Activated T-cell treated with anti-CD3 and anti-CD28 coated beads for 4 hours (primary cell): ENCODE data around the gene SCAPER.
"Not testable (repeated sequence)": the region's sequence is repeated elsewhere in the genome, so short reads cannot be mapped to it uniquely, and the experiment has no call there.

Experiments
- DNase-seq: peaks from one replicate; pipeline ENCODE4 v3.0.0-alpha.2; 2020

SCAPER gene

GRCh38 chr15:76470691-76471090 lies 434.4 kb downstream of the SCAPER start:
- DNase-seq: no peak

DNA sequence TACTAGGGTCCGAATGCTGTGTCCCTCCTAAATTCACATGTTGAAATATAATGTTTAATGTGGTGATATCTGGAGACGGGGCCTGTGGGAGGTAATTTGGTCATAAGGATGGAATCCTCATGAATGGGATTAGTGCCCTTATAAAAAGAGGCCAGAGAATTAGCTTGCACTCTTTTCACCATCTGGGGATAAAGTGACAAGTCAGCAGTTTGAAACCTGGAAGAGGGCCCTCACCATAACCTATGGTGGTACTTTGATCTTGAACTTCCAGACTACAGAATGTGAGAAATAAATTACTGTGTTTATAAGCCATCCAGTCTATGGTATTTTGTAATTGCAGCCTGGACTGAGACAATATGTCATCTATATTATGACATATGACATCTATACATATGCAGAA lies 436.4 kb downstream of the SCAPER start:
- no peak for DNase-seq

DNA sequence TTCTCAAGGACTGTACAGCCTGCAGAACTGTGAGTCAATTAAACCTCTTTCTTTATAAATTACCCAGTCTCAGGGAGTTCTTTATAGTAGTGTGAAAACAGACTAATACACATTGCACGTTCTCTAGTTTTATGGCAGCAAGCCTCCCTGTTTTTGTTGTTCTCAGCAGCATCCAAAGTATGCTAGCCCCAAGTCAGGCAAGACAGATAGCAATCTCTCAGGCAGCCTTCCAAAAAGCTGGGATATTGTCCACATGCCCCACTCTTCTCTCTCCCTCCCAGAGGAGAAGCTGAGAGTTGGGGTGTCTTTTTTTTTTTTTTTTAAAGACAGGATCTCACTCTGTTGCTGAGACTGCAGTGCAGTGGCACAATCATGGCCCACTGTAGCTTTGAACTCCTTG lies 438.0 kb downstream of the SCAPER start:
- no peak for DNase-seq

- DNase-seq: no peak
Measured at GRCh38 chr15:76465728-76466127, 439.4 kb downstream of the SCAPER start.

DNA sequence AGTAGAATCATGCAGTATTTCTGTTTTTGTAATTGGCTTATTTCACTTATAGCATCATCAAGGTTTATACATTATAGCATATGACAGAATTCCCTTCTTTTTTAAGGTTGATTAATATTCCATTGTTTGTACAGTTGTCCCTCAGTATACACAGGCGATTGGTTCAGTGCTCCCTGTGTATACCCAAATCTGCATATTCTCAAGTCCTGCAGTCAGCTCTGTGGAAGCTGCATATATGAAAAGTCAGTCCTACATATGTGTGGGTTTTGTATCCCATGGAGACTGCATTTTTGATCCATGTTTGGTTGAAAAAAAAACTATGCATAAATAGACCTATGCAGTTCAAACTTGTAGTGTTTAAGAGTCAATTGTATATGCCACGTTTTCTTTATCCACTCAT lies 440.9 kb downstream of the SCAPER start:
- no peak for DNase-seq

GRCh38 chr15:76460871-76461270 lies 444.3 kb downstream of the SCAPER start:
- DNase-seq: no peak

GRCh38 chr15:76460347-76460746 lies 444.8 kb downstream of the SCAPER start:
- no peak for DNase-seq

DNA sequence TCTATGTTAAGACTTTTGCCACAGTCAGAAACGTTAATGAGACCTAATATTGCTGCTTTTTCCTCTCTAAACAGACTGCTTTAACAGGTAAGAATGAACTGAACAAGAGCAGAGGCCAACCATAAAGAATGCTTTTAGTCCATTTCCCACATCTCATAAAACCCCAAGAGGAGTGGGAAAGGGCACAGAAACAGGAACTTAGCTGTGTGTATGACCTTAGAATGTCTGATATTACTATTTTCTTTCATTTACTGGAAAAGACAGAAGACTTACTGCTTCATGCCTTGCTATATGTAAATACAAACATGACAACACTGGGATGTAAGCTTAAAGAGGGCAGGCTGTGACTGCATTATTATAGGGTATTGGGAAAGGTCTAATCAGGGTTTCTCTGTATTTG lies 453.6 kb downstream of the SCAPER start:
- DNase-seq: no peak

GRCh38 chr15:76449455-76449854 lies 455.7 kb downstream of the SCAPER start:
- DNase-seq: no peak

DNA sequence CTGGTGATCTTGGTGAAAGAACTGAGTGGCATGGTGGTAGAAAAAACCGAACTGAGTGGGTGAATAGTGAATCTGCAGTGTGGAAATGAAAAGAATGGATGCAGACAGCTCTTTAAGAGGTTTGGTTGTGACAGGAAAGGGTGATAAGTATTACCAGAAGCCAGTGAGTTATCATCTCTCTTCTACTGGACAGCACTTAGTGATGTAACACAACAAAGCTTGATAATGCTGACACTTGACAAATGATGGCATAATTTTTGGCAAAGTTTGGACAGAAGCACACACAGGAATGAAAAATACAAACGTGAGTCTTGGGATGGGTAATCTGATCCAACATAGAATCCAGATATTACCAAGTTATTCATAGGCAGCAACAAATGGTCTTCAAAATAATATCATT lies 456.4 kb downstream of the SCAPER start:
- no peak for DNase-seq

DNA sequence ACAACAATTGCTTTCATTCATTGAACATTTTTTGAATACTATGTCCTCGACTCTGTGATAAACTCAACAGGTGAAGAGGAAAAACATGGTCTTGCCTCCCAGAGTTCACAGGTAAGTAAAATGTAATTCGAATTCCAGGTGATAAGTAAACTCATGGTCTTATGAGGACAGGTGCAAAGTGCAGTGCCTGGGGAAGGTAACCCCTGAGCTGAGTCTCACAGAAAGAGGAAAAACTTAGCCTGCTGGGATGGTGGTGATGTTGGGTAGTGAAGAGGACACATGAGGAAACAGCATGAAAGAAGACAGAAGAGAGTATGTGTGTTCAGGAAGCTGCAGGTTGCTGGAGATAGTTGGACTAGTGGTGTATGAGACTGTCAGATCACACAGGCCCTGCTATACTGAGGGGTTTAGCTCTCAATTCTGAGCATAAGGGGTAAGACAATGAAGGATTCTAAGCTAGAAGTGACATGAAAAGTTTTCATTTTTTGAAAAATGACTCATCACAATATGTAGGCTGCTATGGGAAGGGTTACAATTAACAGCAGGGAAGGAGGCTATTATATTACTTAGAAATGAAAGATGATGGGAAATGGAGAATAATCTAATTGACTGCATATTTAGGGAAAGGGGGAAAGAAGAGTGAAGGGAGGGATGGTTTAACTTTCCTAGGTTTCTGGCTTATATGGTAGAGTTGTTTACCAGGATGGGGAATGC lies 457.3 kb downstream of the SCAPER start:
- no peak for DNase-seq

- no peak for DNase-seq
Measured at GRCh38 chr15:76440441-76440840, 464.7 kb downstream of the SCAPER start.

- DNase-seq: no peak
Measured at GRCh38 chr15:76439542-76439941, 465.6 kb downstream of the SCAPER start.

DNA sequence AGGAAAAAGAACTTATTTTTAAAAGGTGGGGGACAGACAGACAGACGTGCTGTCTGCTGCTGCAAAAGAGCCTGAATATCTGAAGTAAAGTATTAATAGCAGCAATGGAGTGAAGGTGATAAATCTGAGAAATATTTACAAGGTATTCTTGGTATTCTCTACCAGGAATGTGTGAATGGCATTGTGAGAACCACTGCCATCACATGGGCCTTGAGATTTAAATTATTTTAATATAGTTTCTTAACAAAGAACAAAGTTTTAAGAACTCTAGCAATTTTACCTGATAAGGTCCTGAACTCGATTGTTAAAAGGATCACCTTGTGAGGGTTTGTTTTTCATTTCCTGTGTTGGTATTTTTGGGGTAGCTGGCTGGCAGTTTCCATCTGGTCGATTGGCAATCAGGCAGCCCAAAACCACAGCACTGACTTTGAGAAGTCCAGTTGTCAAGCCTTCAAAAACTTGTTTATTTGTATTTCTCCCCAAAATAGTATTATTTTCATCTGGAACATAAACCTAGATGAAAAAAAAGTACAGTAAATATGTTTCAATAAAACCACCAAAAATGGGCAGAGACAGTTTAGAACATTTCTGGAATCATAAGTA lies 471.2 kb downstream of the SCAPER start:
- no peak for DNase-seq

DNA sequence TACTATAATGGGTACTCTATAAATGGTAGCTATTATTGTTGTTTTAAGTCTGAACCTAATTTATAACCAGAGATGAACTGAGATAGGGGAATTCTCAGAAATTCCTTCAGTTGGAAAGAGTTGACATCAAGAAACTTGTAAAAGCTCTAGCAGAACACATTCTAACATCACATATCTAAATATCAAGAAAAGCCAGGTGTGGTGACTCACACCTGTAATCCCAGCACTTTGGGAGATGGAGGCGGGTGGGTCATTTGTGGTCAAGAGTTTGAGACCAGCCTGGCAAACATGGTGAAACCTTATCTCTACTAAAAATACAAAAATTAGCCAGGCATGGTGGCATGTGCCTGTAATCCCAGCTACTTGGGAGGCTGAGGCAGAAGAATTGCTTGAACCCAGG lies 472.1 kb downstream of the SCAPER start:
- not testable (repeated sequence) for DNase-seq

GRCh38 chr15:76432604-76433003 lies 472.5 kb downstream of the SCAPER start:
- no peak for DNase-seq

- no peak for DNase-seq
Measured at GRCh38 chr15:76431971-76432370, 473.2 kb downstream of the SCAPER start.

DNA sequence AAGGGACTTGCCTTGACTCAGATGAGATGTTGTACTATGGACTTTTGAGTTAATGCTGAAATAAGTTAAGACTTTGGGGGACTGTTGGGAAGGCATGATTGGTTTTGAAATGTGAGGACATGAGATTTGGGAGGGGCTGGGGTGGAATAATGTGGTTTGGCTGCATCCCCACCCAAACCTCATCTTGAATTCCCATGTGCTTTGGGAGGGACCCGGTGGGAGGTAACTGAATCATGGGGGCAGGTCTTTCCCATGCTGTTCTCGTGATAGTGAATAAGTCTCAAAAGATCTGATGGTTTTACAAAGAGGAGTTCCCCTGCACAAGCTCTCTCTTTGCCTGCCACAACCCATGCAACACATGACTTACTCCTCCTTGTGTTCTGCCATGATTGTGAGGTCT lies 474.4 kb downstream of the SCAPER start:
- DNase-seq: not testable (repeated sequence)

- no peak for DNase-seq
Measured at GRCh38 chr15:76429661-76430060, 475.5 kb downstream of the SCAPER start.

DNA sequence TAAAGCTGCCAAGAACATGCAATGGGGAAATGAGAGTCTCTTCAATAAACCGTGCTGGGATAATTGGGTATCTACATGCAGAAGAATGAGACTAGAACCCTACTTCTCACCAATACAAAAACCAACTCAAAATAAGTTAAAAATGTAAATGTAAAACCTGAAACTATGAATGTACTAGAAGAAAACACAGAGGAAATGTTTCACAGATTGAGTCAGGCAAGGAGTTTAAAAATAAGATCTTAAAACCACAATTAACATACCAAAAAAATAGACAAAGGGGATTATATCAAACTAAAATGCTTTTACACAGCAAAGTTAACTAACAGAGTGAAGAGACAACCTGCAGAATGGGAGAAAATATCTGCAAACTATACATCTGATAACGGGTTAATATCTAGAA lies 478.2 kb downstream of the SCAPER start:
- no peak for DNase-seq

- no peak for DNase-seq
Measured at GRCh38 chr15:76418352-76419140, 486.6 kb downstream of the SCAPER start.

GRCh38 chr15:76401285-76401684 lies 503.9 kb downstream of the SCAPER start:
- no peak for DNase-seq

- no peak for DNase-seq
Measured at GRCh38 chr15:76398317-76399104, 506.6 kb downstream of the SCAPER start.
